GM21576 (cell line): Measurements from ENCODE around the gene LNPEP.
A peak's percentile ranks its signal among the peaks of the same experiment; 100 is the strongest.

Experiments
- ATAC-seq: cut with Tn5 transposase; IDR thresholded peaks from one replicate; pipeline ENCODE4 v1.9.1; 2021; ENCODE audit warnings: mild to moderate bottlenecking, moderate library complexity; ENCODE audit not compliant: unreplicated experiment

Gene LNPEP

GRCh38 chr5:96994493-96994892 is 58.6 kb downstream of the LNPEP start:
- ATAC-seq, result no peak

DNA sequence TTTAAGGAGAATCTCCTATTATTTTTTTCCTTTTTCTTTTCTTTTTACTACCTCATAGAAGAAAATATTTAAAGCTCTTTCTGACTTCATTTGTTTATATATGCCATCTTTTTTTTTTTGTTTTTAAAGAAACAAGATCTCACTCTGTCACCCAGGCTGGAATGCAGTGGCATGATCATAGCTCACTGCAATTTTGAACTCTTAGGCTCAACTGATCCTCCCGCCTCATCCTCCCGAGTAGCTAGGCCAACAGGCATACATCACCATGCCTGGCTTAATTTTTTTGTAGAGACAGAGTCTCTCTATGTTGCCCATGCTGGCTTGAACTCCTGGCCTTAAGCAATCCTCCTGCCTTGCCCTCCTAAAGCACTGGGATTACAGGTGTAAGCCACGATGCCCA is 59.5 kb downstream of the LNPEP start:
- ATAC-seq, result no peak

DNA sequence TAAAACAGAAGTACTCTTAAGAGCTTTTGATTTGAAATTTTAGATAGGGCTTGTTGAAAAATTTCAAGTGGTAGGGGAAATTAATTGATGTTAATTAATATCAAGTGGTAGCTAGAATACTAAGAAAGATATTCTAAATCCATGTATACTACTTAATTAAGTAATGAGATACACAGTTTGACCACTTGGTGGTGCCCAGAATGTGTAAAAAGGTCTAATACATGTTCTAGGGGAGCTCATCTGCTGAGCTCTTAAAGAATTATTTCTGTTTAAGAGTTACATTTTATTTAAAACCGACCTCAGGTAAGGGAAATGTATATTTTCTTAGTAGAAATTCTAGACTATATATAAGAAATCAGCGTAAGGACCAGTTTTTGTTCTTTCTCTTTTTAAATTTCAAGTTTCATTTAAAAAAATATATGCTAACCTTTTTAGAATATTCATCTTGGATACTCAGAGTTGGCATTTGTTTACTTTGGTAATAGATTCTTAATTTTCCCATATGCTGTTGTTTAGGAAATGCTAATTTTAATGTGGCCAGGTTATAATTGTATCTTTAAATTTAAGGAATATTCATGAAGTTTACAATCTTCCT is 61.5 kb downstream of the LNPEP start:
- ATAC-seq, result peak; percentile 70

DNA sequence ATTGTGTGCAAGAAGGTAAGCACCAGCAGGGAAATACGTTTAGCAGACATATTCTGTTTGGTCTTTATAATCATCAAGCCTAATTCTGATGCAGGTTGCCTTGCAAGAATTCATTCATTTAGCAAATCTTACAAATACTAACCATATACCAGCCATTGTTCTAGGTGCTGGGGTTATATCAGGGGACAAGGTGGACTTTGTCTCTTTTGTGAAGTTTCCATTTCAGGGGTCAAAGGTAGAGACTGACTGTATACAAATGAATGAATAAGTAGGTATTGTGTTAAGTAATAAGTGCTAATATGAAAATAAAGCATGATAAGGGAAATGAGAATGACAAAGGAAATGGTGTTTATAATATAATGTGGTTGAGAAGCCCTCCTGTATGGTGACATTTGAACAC is 64.0 kb downstream of the LNPEP start:
- ATAC-seq, result no peak

GRCh38 chr5:97000391-97000790 is 64.5 kb downstream of the LNPEP start:
- no peak for ATAC-seq

DNA sequence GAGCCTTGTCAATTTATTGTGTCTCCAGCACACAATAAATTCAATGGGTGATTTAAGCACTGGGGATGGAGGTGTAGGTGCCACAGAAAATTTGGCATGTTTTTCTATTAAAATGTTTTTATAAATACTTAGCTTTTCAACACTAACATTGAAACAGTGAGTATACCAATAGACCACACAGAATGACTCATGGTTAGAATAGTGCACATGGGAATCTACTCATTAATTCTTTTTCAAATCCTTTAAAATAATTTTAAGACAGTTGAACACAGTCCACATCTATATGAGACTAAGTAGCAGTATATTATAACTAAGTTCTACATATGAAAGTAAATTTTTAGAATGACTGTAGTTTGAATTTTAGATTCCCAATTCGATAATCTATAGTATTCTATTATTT is 67.1 kb downstream of the LNPEP start:
- no peak for ATAC-seq

DNA sequence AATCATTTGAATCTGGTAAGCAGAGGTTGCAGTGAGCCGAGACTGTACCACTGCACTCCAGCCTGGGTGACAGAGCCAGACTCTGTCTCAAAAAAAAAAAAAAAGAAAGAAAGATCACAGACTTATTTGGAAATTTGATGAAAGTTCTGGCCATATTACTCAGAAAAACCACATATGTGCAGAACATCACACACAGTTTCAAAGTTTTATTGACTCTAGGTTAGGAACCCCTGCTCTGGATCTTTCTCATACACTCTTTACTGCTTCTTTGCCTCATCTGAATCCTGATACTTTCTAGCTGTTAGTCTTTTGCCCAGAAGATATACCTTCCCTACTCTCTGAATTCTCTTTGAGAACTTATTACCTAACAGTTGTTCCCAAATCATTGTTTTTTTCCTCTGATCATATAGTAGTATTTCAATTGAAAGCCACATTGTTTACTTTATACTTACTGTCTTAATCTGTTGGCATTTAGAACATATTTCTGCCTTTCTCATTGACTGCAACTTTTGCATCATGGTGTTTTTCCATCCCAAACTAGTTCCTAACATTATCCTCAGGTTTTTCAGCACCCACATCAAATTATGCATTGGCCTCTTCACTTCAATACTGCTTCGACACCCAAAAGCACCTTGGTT is 68.7 kb downstream of the LNPEP start:
- no peak for ATAC-seq

- no peak for ATAC-seq
These were observed 70.7 kb downstream of the LNPEP start for GRCh38 chr5:97006454-97007060.

DNA sequence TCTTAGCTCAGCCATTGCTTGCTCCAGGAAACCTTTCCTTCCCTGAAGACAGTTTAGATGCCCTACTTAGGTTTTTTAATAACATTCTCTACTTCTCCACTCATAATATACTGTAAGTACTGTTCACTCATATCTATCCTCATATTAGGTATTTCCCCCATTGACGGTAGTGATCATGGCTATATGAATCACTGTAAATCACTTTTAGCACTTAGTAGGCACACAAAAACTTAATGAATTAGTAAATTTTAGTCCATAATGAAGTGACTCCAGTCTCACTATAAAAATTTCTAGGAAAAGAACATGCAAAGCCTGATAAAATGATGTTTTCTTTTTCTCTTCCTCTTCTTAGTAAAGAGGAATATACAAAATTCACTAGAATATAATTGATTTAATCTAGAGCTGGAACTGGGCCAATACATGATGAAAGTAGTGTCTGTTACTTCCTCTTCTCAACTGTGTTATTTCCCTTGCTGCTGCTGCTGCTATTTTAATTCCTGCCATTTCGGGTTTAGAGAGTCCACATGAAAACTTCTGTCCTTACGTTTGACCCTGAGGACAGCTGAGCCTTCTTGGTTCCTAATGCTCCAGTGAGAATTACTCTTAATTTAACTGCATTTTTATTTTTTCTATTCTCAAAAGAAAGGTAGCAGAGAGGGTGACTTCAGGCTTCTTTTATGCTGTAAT is 73.5 kb downstream of the LNPEP start:
- peak; percentile 78 for ATAC-seq

GRCh38 chr5:97009921-97010320 is 74.0 kb downstream of the LNPEP start:
- ATAC-seq, result no peak

DNA sequence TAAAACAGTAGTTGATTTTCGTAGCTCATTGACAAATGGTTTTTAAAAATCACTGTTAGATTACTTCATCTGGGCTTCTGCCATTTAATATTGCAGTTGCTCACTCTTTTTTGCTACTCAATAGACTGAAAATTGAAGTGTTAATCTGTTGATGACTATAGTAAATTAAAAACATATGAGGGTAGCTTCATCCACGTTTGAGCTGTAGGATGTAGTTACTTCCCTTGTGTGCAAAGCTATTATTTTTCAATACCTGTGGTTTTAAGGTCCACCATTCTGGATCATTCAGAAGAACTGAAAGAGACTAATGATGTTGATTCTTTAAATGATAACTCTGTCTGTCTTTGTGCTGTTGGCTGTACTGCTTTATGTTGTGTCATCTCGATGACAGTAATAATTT is 74.7 kb downstream of the LNPEP start:
- no peak for ATAC-seq

GRCh38 chr5:97011567-97011966 is 75.7 kb downstream of the LNPEP start:
- ATAC-seq, result no peak

DNA sequence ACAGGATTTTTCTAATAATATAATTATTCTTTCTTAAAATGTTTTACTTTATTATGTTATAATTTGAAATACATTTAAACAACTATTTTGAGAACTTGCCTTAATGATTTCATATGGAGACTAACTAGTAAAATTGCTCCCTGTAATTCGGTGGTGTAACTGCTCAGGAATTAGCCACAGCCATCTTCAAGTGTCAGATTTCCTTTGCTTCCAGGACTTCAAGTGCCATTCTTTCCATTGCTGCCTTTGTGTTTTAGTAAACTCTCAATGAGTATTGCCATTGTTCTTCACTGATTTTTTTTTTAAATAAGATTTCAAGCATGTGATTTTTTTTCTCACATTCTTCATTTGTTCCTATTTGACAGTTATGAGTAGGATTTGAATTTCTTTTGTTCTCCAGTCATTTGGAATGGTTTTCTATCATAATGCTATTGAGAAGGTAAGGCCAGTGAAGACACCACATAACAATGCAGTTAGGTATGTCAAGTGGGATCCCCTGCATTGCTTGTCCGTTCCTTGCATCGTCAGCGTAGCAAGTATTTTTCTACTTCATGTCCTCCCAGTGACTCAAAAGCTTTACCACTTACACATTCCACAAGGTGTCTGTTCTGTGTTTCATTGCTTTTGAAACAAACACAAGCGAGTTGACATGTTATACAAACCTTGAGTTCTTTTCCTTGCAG is 83.7 kb downstream of the LNPEP start:
- no peak for ATAC-seq

DNA sequence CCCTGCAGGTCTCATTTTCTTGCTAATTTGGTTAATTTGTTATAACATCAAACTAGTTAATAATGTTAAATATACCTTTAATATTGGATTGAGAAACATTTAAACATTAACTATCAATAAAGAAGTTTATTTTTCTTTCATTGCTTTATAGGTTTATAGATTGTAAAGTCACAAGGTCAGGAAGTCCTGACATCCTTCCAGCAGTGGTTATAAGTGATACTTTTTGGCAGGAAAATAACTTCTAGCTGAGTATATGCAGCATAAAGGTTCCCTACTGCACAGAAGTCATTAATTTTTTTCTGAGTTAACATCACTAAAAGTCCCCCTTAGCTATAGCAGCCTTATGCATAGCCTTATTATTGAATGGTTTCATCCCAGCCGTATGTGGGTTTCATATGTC is 85.5 kb downstream of the LNPEP start:
- no peak for ATAC-seq

DNA sequence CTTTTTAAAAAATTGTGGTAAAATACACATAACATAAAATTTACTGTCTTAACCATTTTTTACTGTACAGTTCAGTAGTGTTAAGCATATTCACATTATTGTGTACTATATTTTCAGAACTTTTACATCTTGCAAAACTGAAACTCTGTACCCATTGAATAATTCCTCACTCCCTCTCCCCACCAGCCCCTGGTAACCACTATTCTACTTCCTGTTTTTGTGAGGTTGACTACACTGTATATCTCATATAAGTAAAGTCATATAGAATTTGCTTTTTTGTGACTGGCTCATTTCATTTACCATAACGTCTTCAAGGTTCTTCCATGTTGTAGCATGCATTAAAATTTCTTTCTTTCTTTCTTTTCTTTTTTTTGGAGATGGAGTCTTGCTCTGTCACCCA is 87.0 kb downstream of the LNPEP start:
- ATAC-seq, result no peak

DNA sequence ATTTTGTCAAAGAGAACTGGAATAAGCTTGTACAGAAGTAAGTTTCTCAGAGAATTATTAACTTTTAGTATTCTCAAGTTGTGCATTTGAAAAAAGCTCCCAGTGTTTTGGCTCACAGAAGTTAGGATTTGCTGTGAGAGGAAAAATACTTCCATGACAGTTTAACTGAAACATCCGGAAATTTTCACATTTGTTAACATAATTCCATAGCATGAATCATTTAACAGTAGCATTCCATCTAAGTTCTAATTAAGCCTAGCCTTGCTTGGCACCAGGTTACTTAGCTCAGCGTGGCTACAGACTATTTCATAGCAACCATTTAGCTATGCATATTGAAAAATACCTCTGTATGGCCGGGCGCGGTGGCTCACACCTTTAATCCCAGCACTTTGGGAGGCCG is 90.8 kb downstream of the LNPEP start:
- ATAC-seq, result no peak

- ATAC-seq, result no peak
These were observed 101.9 kb downstream of the LNPEP start for GRCh38 chr5:97037819-97038218.

GRCh38 chr5:97041239-97041638 is 105.4 kb downstream of the LNPEP start:
- no peak for ATAC-seq

DNA sequence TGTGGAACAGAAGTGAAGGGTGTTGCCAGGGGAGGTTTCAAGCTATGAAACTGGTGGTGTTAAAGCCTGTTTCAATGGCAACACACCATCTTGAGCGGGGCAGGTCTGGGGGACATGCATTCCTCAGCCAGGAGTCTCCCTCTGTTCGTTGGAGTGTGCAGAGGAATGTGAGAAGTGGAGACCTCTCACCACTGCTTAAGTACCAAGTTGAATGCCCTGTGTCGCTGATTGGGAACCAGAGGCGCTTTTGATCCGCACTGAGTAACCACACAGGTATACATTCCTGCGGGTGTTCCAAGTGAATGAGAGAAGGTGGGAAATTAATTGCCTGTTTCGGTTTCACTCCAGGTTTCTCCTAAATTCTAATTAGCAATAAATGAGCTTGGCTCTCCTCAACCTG is 107.1 kb downstream of the LNPEP start:
- ATAC-seq, result no peak

DNA sequence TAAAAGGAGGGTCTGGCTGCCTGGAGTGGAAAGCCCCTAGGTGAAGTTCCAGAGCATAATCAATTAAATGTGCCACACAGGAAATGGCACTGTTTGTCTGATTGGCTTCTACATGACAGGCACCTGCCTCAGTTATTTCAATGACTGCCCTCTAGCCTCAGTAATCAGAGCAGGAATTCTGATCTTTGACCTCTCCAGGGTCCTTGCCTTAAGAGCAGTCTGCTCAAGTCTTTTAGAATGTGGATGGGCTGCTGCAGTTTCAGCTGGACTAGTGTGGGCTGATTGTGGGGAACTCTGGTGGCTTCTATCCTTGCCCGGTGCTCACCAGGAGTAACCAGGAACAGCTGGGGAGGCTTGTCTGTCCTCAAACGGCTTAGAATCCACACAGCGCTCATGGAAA is 107.6 kb downstream of the LNPEP start:
- no peak for ATAC-seq

DNA sequence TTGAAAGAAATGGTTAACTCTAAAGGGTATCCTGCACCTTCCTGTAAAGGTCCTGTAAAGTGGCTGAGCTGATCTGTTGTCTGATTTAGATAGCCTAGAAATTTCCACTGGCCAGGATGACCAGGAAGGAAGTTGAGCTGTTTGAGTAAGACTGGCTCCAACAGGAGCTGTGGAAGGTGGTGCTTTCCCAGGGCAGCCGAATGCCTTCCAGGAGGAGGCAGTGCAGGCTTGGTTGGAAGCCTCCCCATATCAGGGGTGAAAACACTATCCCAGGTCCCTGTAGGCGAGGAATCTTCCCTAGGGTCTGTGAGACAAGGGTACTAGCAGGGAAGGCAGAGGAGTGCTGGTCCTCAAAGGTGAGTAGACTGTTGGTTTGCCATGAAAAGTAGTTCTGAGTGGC is 108.2 kb downstream of the LNPEP start:
- ATAC-seq, result no peak
